T47D (cell line): Measurements from ENCODE around the gene SIGLEC10.

ENCODE experiments used
- DNase-seq, 2 experiments: peaks; one replicate each; pipeline versions ENCODE4 v3.0.0 to v3.0.0-alpha.2; 2011 to 2012; ENCODE audit warnings: low read depth in 1 of 2, low spot score in 1 of 2
- JUND ChIP-seq: IDR thresholded peaks from 2 replicates; pipeline ENCODE4 v1.6.1; 2012; ENCODE audit warnings: low read depth
- in situ Hi-C: cut with HindIII; loops from 2 replicates; pipeline ENCODE4 v1.10.0; 2016; ENCODE audit warnings: low sequenced_read_pairs, low pct_unique_long_range_greater_than_20kb

Gene SIGLEC10

GRCh38 chr19:51375504-51376221 lies 41.8 kb downstream of the SIGLEC10 start:
- TF ChIP-seq JUND: no peak
- in situ Hi-C loops: no loop called here
- DNase-seq: no peak

GRCh38 chr19:51372649-51373504 lies 44.6 kb downstream of the SIGLEC10 start, which contains the start of gene NKG7:
NKG7 (minus strand) TSS chr19:51372654; CDS start chr19:51372535, 119 bp downstream.
- TF ChIP-seq JUND: no peak
- in situ Hi-C loops: no loop called here
- no peak for DNase-seq

- no peak for DNase-seq
- TF ChIP-seq JUND: no peak
- in situ Hi-C loops: no loop called here
Observed at GRCh38 chr19:51372021-51372648, 45.3 kb downstream of the SIGLEC10 start.

- TF ChIP-seq JUND: no peak
- in situ Hi-C loops: no loop called here
- DNase-seq: no peak
Observed at GRCh38 chr19:51371186-51371690, 46.2 kb downstream of the SIGLEC10 start.

- in situ Hi-C loops: no loop called here
- no peak for DNase-seq
- TF ChIP-seq JUND: no peak
Observed at GRCh38 chr19:51370230-51370629, 47.2 kb downstream of the SIGLEC10 start.

GRCh38 chr19:51368366-51369282 lies 48.8 kb downstream of the SIGLEC10 start, which contains the start of gene CLDND2:
CLDND2 (minus strand) TSS chr19:51369003; CDS start chr19:51368577, 426 bp downstream.
- no peak for TF ChIP-seq JUND
- in situ Hi-C loops: no loop called here
- DNase-seq: no peak

GRCh38 chr19:51367565-51368365 lies 49.7 kb downstream of the SIGLEC10 start:
- no peak for TF ChIP-seq JUND
- in situ Hi-C loops: no loop called here
- peak; percentile 73 to 97 for DNase-seq

- in situ Hi-C loops: no loop called here
- TF ChIP-seq JUND: no peak
- DNase-seq: no peak
Observed at GRCh38 chr19:51367255-51367564, 50.2 kb downstream of the SIGLEC10 start.

- DNase-seq: peak; percentile 82 to 97
- TF ChIP-seq JUND: no peak
- in situ Hi-C loops: no loop called here
Observed at GRCh38 chr19:51366389-51367254, 50.8 kb downstream of the SIGLEC10 start.

- in situ Hi-C loops: no loop called here
- no peak for DNase-seq
- no peak for TF ChIP-seq JUND
Observed at GRCh38 chr19:51365965-51366388, 51.5 kb downstream of the SIGLEC10 start, which contains the start of gene ETFB. ETFB (minus strand) TSS chr19:51366388; CDS start chr19:51366326, 62 bp downstream.
